ENCODE results near the gene SH3D19. TPM values are rescaled to one million over a fixed set of nuclear protein-coding genes. Genes with fewer than 3 reads are reported as not detected.
A peak's percentile ranks its signal among the peaks of the same experiment; 100 is the strongest.

The SH3D19 gene
- total RNA-seq, 2 donors from 2014 or later: 107 to 118 TPM

DNA sequence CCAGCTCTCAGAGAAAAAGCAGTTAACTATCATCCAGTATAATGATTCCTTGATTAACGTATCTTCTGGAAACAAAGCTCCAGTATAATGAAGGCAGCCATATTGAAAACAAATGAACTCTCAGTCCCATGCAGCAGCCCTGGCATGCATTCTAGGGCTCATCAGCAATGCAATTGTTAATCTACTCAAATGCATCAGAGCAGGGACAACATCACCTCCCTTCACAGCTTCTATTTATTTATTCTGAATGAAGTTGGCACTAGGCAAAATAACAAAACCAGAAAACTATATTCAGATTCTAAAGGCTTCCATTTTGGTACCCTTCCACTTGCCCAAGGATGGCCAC lies 11.4 kb downstream of the SH3D19 start:
- Histone ChIP-seq H3K4me1 (peaks cover 0 to 55% of the 10 kb centered on the region in 2 donors), H3K9me3 (no peaks in the 10 kb centered on the region)

GRCh38 chr4:151313306-151314009 lies 11.9 kb downstream of the SH3D19 start:
- DNase-seq (ENCODE audit: low spot score): no peak
- Histone ChIP-seq H3K4me3 (no peak overlapping the region), H3K27ac (peak overlapping the region; percentile 72 to 93), H3K36me3 (no peaks in the 10 kb centered on the region), H3K4me1 (peaks cover 0 to 49% of the 10 kb centered on the region in 2 donors), H3K9me3 (no peaks in the 10 kb centered on the region), H3K27me3 (no peaks in the 10 kb centered on the region)
- no peak for TF ChIP-seq CTCF (IDR thresholded peaks at IDR 0.05)

More for the DNA sequence above, 11.4 kb downstream of the SH3D19 start:
- Histone ChIP-seq H3K27ac (peak overlapping the region; percentile 72 to 93), H3K4me3 (no peak overlapping the region), H3K27me3 (no peaks in the 10 kb centered on the region), H3K36me3 (no peaks in the 10 kb centered on the region)
- DNase-seq (ENCODE audit: low spot score): no peak
- no peak for TF ChIP-seq CTCF (IDR thresholded peaks at IDR 0.05)

GRCh38 chr4:151310124-151310728 lies 15.2 kb downstream of the SH3D19 start:
- no peak overlapping the region for H3K27ac ChIP-seq
- DNase-seq (ENCODE audit: low spot score): no peak
- peaks cover 0 to 22% of the 10 kb centered on the region in 2 donors for H3K4me1 ChIP-seq

GRCh38 chr4:151304755-151305154 lies 20.6 kb downstream of the SH3D19 start:
- DNase-seq (ENCODE audit: low spot score): no peak
- Histone ChIP-seq H3K9me3 (no peaks in the 10 kb centered on the region), H3K4me1 (peaks cover 0 to 18% of the 10 kb centered on the region in 2 donors), H3K36me3 (no peaks in the 10 kb centered on the region), H3K4me3 (no peak overlapping the region), H3K27me3 (no peaks in the 10 kb centered on the region), H3K27ac (peak overlapping the region in 1 of 2 donors; percentile 37)
- no peak for TF ChIP-seq CTCF (IDR thresholded peaks at IDR 0.05)

More at GRCh38 chr4:151310124-151310728, 15.2 kb downstream of the SH3D19 start:
- no peak overlapping the region for H3K4me3 ChIP-seq
- H3K27me3 ChIP-seq: no peaks in the 10 kb centered on the region
- TF ChIP-seq CTCF (IDR thresholded peaks at IDR 0.05): no peak
- H3K36me3 ChIP-seq: no peaks in the 10 kb centered on the region
- H3K9me3 ChIP-seq: no peaks in the 10 kb centered on the region

DNA sequence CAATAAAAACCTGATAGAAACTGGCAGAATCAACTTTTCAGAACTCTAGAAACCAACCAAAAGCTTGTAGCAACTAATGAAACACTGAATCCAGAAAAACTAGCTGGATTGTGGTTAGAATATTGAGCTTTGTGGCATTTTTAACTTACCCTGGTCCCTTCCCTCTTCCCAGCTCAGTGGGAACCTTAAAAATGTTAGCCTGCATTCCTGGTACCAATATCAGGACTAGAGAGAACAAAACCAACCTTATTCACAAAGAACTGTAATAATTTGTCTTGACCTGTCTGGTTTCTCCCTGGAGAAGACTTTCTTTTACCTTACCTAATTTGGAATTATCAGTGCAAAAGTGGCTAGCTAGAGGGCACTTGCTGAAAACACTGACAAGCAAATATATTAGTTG lies 21.2 kb downstream of the SH3D19 start:
- Histone ChIP-seq H3K36me3 (no peaks in the 10 kb centered on the region), H3K27ac (peak overlapping the region in 1 of 2 donors; percentile 37), H3K9me3 (no peaks in the 10 kb centered on the region), H3K27me3 (no peaks in the 10 kb centered on the region), H3K4me3 (no peak overlapping the region), H3K4me1 (peaks cover 0 to 18% of the 10 kb centered on the region in 2 donors)
- DNase-seq (ENCODE audit: low spot score): no peak
- no peak for TF ChIP-seq CTCF (IDR thresholded peaks at IDR 0.05)

Data from right atrium auricular region (tissue), 2 donors.